Loucy (cell line): Measurements from ENCODE around the gene COPS6.

Experiments
- EZH2phosphoT487 ChIP-seq: fragments of 200-600 bp; IDR thresholded peaks from 2 replicates; pipeline ENCODE4 v1.6.1; 2018; ENCODE audit warnings: antibody characterized with exemption, mild to moderate bottlenecking, moderate library complexity, borderline replicate concordance
- TF ChIP-seq, protein P1 (sequence below): fragments of 200-600 bp; sonication (generic); conservative IDR thresholded peaks from 2 replicates; pipeline ENCODE4 v1.5.1; 2014; ENCODE audit warnings: mild to moderate bottlenecking, antibody characterized with exemption, low read length

DNA sequence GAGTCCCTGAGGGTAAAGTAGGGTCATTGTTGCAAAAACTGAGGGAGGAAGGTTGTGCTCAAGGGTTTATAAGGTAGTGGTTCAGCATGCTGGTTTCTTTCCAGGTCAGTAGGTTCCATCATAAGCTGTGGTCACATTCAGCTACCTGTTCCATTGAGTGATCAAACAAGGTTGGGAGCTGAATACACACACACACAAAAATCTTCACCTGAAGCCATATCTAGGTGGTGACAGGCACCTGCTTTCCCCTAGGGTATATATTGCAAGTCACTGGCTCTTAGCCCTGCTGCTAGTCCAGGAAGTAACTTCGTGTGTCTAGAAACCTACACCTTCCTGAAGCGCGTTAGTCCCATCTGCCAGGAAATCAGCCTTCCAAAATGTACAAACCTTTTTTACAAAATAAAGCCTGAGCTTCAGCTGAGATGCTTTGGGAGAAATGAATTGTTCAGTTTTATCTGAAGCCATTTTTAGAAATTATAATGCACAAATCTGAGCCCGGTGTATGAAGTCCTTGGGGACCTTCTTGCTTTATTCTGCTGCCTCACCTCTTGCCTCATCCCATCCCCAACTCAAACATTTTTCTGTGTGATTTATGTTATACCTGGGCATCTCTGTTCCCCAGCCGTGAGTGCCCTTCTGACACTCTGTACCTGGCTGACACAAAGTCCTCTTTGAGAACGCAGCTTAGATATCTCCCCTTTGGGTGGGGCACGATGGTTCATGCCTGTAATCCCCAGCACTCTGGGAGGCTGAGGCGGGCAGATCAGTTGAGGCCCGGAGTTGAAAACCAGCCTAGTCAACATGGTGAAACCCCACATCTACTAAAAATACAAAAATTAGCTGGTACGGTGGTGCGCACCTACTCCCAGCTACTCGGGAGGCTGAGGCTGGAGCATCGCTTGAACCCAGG lies 49.3 kb downstream of the COPS6 start:
- no peak for TF ChIP-seq EZH2phosphoT487
- TF ChIP-seq, protein P1, sequence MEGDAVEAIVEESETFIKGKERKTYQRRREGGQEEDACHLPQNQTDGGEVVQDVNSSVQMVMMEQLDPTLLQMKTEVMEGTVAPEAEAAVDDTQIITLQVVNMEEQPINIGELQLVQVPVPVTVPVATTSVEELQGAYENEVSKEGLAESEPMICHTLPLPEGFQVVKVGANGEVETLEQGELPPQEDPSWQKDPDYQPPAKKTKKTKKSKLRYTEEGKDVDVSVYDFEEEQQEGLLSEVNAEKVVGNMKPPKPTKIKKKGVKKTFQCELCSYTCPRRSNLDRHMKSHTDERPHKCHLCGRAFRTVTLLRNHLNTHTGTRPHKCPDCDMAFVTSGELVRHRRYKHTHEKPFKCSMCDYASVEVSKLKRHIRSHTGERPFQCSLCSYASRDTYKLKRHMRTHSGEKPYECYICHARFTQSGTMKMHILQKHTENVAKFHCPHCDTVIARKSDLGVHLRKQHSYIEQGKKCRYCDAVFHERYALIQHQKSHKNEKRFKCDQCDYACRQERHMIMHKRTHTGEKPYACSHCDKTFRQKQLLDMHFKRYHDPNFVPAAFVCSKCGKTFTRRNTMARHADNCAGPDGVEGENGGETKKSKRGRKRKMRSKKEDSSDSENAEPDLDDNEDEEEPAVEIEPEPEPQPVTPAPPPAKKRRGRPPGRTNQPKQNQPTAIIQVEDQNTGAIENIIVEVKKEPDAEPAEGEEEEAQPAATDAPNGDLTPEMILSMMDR: no peak
